CD4-positive, alpha-beta T cell treated with Interleukin-15 for 4 hours (primary cell): Measurements from ENCODE around the gene LDLRAD4.

Experiments
- DNase-seq: peaks from one replicate; pipeline ENCODE4 v3.0.0-alpha.2; 2020; ENCODE audit warnings: low spot score

Gene LDLRAD4

GRCh38 chr18:13218368-13218991, at the start of gene LDLRAD4:
Gene LDLRAD4 (plus strand): TSS chr18:13218760.
- DNase-seq: peak; percentile 21

- DNase-seq: no peak
These were observed 44.9 kb upstream of the LDLRAD4 start for GRCh38 chr18:13173578-13174145.

DNA sequence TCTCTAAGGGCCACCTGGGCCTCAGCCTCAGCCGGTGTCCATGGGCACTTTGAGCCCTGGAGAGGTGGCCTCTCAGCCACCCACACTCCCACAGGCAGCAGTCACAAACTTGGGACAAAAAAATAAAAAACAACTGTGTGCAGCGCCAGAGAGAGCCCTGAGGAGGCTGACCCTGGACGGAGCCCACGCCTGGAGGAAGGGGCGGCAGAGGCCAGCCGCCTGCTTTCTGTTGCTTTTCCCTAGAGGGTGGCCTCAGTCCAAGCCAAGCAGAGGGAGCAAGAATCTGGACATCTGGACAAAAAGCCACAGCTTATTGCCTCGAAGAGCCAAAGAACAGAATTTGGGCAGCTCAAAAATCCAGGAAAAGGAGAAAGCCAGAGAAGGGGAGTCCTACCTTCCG, 43.3 kb upstream of the LDLRAD4 start:
- DNase-seq: no peak

DNA sequence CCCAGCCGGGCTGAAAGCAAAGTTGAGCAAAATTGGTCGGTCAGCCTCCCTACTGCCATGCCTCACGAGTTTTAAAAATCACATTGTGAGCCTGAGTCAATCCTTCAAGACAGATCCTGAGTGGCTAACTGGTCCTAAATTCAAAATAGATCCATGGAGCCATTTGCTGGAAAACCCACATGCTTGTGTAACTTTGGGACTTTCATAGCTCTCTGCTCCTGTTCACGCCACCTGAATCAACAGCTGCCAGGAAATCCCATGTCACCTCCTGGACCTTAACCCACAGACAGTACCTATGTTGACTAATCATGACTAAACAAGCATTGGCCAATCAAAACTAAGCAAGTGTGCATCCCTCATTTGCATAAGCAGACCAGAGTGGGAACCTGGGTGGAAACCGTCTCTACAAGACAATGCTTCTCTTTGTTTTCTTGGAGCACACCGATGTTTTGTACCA, 42.8 kb upstream of the LDLRAD4 start:
- DNase-seq: no peak

- no peak for DNase-seq
These were observed 41.7 kb upstream of the LDLRAD4 start for GRCh38 chr18:13176847-13177246.

- no peak for DNase-seq
These were observed 40.4 kb upstream of the LDLRAD4 start for GRCh38 chr18:13178197-13178596.

GRCh38 chr18:13178976-13179375, 39.6 kb upstream of the LDLRAD4 start:
- no peak for DNase-seq

GRCh38 chr18:13179566-13180113, 38.9 kb upstream of the LDLRAD4 start:
- no peak for DNase-seq

DNA sequence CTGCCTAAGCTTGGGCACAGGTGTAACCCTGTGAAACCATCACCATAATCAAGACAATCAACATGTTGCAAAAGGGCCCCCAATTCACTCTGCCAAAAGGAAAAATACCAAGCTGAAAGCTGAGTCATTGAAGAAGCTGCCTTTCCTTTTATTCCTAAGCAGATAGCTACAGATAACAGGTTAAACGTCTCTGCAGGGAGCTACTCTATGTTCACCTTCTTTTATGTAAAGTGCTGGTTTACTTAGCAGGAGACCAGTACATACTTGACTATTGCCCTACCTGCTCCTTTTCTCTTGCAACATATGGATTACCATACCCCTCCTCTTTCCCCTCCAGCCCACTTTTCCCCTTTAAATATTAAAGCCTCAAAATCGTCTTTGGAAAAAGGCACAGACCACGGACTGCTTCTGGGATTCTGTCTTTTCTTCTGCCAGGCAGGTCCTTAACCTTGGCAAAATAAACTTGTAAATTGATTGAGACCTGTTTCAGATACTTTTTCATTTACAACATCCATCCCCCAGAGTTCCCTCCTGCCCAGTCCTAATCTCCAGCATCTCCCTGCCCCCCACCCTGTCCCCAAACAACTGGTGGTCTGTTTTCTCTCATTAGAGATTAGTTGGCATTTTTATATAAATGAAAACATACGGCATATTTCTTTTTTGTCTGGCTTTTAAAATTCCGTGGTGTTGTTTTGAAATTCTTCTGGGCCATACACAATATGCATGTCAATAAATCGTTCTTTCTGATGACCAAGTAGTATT, 37.8 kb upstream of the LDLRAD4 start:
- no peak for DNase-seq

DNA sequence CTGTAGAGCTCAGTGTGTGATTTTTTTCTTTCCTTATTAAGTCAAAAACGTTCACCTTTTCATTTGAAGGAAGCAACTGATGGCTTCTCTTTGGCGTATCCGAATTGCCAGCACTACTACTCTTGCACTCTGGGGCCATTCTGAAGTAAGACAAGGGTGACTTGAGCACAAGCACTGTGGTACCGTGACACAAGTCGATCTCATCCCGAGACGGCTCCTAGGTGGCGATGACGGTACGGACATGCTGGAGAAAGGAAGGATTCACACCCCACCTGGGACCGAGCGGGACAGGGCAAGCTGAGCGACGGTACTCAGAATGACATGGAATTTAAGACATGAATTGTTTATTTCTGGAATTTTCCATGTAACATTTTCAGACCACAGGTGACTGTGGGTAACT, 36.8 kb upstream of the LDLRAD4 start:
- no peak for DNase-seq

- DNase-seq: no peak
These were observed 35.2 kb upstream of the LDLRAD4 start for GRCh38 chr18:13183359-13183758.

GRCh38 chr18:13183790-13184189, 34.8 kb upstream of the LDLRAD4 start:
- no peak for DNase-seq

GRCh38 chr18:13184396-13184795, 34.2 kb upstream of the LDLRAD4 start:
- DNase-seq: no peak

GRCh38 chr18:13185675-13186198, 32.8 kb upstream of the LDLRAD4 start:
- no peak for DNase-seq

DNA sequence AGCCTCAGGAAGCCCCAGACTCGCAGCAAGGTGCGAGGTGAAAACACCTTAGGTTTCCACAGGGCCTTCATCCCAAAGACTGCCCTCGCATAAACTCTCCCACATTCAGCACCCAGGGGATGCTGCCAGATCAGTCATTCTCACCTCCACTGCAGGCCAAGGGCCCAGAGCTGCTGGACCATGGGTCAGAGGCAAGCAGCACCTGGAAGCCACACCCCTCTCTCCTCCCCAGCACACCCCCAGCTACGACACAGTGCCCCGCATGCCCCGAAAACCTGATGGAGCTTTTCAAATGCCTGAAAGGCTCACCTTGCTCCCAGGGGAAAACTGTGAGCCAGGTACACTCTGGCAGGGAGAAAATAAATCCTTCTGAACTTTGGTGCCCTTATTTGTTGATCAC, 31.9 kb upstream of the LDLRAD4 start:
- no peak for DNase-seq

DNA sequence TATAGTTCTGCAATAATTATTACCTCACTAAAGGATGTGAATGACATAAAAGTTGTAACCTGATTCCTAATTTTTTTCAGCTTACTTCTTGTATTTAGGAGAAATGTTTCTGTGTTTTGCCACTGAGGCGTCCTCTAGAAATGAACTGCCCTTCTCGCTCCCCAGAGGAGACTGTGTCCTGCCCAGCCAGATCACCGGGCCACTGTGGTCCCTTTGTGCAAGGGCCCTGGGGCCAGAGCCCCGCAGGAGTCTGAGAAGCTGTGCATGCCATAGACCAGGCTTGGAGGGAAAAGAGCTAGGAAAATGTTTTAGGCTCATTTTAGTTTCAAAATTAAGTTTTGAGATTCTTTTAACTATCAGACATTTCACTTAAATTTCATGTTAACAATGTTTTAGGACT, 31.1 kb upstream of the LDLRAD4 start:
- DNase-seq: no peak

- DNase-seq: no peak
These were observed 27.5 kb upstream of the LDLRAD4 start for GRCh38 chr18:13191031-13191430.

GRCh38 chr18:13191779-13192178, 26.8 kb upstream of the LDLRAD4 start:
- no peak for DNase-seq

DNA sequence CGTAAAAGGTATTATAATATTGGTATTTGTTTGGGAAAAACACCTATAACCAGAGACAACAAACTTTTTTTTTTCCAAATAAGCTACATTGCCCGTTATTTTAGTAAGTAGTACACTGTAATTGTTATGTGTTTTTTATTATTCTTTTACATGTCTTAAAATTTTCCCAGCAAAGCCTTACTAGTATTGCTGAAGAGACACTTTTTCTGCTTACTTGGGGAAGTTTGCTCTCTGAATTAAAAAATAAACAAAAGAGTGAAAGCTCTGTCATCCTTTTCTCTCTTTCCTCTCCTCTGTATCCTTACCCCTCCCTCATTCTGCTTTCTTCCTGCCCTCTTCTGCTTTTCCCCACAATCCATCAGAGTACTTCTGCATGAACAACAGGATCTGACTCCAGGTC, 25.6 kb upstream of the LDLRAD4 start:
- no peak for DNase-seq

DNA sequence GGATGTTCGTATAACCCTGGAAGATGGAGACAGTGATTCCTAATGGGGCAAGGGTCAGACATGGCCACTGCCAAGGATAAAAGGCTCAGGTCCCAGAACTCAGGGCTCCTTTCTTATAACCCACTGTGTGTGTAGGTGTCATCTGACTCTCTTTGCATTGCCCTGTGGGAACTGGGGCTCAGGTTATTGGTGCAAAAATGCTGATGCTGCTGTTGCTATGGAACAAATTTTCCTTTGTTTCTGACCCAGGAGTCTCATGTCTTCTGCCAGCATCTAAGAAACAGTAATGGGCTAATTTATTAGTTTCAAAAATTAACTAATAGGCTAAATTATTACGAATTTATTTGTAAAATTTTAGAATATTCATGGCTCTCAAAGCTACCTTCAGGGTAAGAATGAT, 24.3 kb upstream of the LDLRAD4 start:
- no peak for DNase-seq

GRCh38 chr18:13198701-13199100, 19.9 kb upstream of the LDLRAD4 start:
- DNase-seq: no peak

GRCh38 chr18:13199169-13199568, 19.4 kb upstream of the LDLRAD4 start:
- no peak for DNase-seq

DNA sequence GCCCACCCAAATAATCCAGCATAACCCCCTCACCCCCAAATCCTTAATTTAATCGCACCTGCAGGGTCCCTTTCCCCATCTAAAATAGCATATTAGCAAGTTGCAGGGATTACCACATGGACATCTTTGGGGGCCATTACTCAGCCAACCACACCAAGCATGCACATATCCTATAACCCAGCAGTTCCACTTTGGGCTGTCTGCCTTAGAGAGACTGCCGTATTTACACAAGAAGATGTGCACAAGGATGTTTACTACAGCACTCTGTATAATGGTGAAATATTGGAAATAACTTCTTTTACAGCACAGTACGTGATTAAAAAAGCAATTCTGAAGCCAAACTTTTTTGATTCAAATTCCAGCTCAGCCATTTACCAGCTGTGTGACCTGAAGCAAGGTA, 17.3 kb upstream of the LDLRAD4 start:
- no peak for DNase-seq
